Pancreas (tissue), 10 donors: Measurements from ENCODE around the gene OTUD3. TPM values are rescaled to one million over a fixed set of nuclear protein-coding genes. Genes with fewer than 3 reads are reported as not detected.
A peak's percentile ranks its signal among the peaks of the same experiment; 100 is the strongest.
"Not testable (repeated sequence)": the region's sequence is repeated elsewhere in the genome, so short reads cannot be mapped to it uniquely, and the experiment has no call there.

Source experiments
- ATAC-seq, 4 donors: fragments of 200-7000 bp; cut with Tn5 transposase; one replicate each; pipeline versions ENCODE4 v1.8.0 to v1.9.1; 2020; ENCODE audit warnings: mild to moderate bottlenecking in 4 of 4, moderate library complexity in 4 of 4
- DNase-seq, 6 donors: peaks; one replicate each; pipeline ENCODE4 v3.0.0-alpha.2; 2020
- FAIRE-seq: peaks from 2 replicates; lab custom pipeline; 2012; peaks lifted over from hg19 to GRCh38; lab: Jason Lieb, UNC
- H3K27ac ChIP-seq, 4 donors: fragments of 200-600 bp; sonication (generic); 1 replicate in 3 of 4; 2 replicates in 1 of 4; pipeline versions ENCODE4 v1.5.0 to v1.8.0; 2020
- H3K27me3 ChIP-seq, 4 donors: fragments of 200-600 bp; one replicate each; pipeline ENCODE4 v1.8.0; 2021
- H3K36me3 ChIP-seq, 3 donors: fragments of 200-600 bp; sonication (generic) in 1 of 3; one replicate each; pipeline versions ENCODE4 v1.5.0 to v1.8.0; 2020 to 2021
- H3K4me1 ChIP-seq, 3 donors: fragments of 200-600 bp; one replicate each; pipeline ENCODE4 v1.8.0; 2021
- H3K4me3 ChIP-seq, 4 donors: fragments of 200-600 bp; sonication (generic) in 2 of 4; one replicate each; pipeline versions ENCODE4 v1.5.0 to v1.8.0; 2020 to 2021
- H3K9me3 ChIP-seq, 4 donors: fragments of 200-600 bp; one replicate each; pipeline ENCODE4 v1.8.0; 2021
- whole genome bisulfite sequencing, 2 donors: extraction: QIAGEN DNeasy Blood & Tissue Kit; methylation state at CpG; one replicate each; pipeline ENCODE4 v1.1.7; 2013; 5-methylcytosine and 5-hydroxymethylcytosine counted together
- intact Hi-C, 3 donors: fragments of 100-400 bp; cut with DNase I; formaldehyde crosslinking; loops; one replicate each; pipeline versions ENCODE4 v1.11.1 to v1.14.2; 2022
- polyA plus RNA-seq, 2 donors: library from polyadenylated mRNA; stranded (reverse); fragments of 200-250 nt; gene quantifications; one replicate each; pipeline ENCODE4 v1.2.3, GENCODE V29; 2013
- total RNA-seq, 6 donors: library from RNA; stranded (reverse); fragmentation: NEBNext Ultra II Directional in 4 of 6; extraction: Animal tissue kit (Norgen Biotek cat#: 25700) in 4 of 6; gene quantifications; one replicate each; pipeline versions ENCODE4 v1.2.1 to v1.2.4, GENCODE V29; 2021 to 2023
- TF ChIP-seq, protein P1 (sequence below), 4 donors: fragments of 200-600 bp; sonication (generic) in 3 of 4; IDR thresholded peaks; one replicate each; pipeline versions ENCODE4 v1.5.0 to v1.8.0; 2021; ENCODE audit warnings: antibody characterized with exemption in 4 of 4
- donor health status: healthy with polysubstance abuse.
- donor health status: DM: no; HTN: no; CAD: no; lungs with moderate emphysema.
- donor health status: DM: no; HTN: no; CAD: no.
- donor health status: control.
- donor health status: control.
- donor health status: Bipolar disorder and iron deficiency.
- donor health status: DM: yes; HTN: yes; CAD: no.
- donor health status: DM: no; HTN: no; CAD: no.
- donor health status: DM: no; HTN: no; CAD: no.
- donor health status: DM: yes; HTN: yes; CAD: no.

Gene OTUD3
- total and polyA plus RNA-seq, 8 donors = 2.0 to 4.1 (median 3.2) TPM

DNA sequence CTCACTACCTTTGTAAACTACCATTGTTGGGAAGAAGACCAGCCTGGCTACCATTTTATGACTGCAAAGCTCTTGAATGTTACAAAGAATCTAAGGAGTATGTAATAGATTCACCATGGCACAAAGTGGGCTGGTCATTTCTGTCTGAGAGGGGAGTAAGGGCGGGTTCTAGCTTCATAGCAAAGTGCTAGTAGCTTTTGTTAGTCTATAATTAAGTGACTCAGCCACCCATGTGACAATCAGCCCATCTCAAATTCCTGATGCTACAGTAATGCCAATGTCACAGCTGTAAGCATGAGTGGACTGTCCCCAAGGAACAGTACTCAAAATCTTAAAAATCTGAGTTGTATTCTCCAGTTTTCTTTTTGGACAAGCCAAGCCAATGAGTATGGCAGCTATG is 15.4 kb upstream of the OTUD3 start:
- DNase-seq = no peak
- WGBS, 2 donors = 70 to 78% methylated on average over 1 of the region's 1 CpG
- H3K27ac ChIP-seq = no peak overlapping the region
- no peak for ATAC-seq
- no peak for FAIRE-seq
- no peaks in the 10 kb centered on the region for H3K36me3 ChIP-seq
- intact Hi-C loops = no loop called here
- H3K9me3 ChIP-seq = no peaks in the 10 kb centered on the region
- peaks cover 0 to 5% (median 0%) of the 10 kb centered on the region in 3 donors for H3K4me1 ChIP-seq
- H3K27me3 ChIP-seq = no peaks in the 10 kb centered on the region
- no peak overlapping the region for H3K4me3 ChIP-seq
- TF ChIP-seq, protein P1, sequence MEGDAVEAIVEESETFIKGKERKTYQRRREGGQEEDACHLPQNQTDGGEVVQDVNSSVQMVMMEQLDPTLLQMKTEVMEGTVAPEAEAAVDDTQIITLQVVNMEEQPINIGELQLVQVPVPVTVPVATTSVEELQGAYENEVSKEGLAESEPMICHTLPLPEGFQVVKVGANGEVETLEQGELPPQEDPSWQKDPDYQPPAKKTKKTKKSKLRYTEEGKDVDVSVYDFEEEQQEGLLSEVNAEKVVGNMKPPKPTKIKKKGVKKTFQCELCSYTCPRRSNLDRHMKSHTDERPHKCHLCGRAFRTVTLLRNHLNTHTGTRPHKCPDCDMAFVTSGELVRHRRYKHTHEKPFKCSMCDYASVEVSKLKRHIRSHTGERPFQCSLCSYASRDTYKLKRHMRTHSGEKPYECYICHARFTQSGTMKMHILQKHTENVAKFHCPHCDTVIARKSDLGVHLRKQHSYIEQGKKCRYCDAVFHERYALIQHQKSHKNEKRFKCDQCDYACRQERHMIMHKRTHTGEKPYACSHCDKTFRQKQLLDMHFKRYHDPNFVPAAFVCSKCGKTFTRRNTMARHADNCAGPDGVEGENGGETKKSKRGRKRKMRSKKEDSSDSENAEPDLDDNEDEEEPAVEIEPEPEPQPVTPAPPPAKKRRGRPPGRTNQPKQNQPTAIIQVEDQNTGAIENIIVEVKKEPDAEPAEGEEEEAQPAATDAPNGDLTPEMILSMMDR (IDR thresholded peaks at IDR 0.05) = no peak

DNA sequence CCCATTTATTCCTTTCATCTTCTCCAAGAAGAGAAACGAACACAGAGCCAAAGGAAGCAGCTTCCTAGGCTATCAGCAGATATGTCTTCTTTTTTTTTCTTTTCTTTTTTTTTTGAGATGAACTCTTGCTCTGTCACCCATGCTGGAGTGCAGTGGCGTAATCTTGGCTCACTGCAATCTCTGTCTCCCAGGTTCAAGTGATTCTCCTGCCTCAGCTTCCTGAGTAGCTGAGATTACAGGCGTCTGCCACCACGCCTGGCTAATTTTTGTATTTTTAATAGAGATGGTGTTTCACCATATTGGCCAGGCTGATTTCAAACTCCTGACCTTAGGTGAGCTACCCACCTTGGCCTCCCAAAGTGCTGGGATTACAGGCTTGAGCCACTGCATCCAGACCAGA is 13.6 kb upstream of the OTUD3 start:
- H3K4me1 ChIP-seq, intact Hi-C loops, ATAC-seq, H3K4me3 ChIP-seq, H3K9me3 ChIP-seq, H3K27me3 ChIP-seq, H3K27ac ChIP-seq, FAIRE-seq, DNase-seq, H3K36me3 ChIP-seq: not testable (repeated sequence)
- 80 to 86% methylated on average over 4 of the region's 4 CpGs for WGBS, 2 donors

DNA sequence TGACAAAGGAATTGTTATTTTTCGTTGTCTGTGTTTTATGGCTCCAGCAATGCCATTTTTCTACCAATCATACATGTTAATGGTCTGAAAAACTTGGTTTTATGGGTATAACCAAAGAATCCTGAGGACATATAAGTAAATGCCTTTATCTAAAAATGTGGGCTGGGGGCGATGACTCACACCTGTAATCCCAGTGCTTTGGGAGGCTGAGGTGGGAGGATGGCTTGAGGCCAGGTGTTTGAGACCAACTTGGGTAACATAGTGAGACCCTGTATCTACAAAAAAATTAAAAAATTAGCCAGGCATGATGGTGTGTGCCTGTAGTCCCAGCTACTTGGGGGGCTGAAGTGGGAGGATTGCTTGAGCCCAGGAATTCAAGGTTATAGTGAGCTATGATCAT is 12.7 kb upstream of the OTUD3 start:
- H3K4me1 ChIP-seq, H3K27me3 ChIP-seq, FAIRE-seq, H3K4me3 ChIP-seq, DNase-seq, H3K27ac ChIP-seq, H3K36me3 ChIP-seq, H3K9me3 ChIP-seq, ATAC-seq, intact Hi-C loops: not testable (repeated sequence)
- WGBS, 2 donors = 80 to 82% methylated on average over 2 of the region's 2 CpGs

DNA sequence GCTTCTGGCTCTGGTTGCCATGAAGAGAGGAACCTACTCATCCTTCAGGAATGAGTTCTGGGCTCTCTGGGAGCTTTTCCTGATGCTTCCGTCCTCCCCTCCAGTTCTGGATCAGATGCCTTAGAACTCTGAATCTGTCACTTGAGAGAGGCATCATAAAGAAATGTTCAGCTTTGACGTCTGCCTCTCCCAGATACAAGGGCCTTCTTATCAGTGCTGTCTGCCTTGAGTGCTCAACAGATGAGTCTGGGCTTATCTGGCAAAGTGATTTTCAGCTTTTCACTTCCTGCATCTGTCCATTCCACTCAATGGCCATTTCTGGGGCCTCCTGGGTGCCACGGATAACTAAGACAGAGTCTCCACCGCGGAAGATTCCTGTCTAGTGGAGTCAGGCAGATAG is 12.3 kb upstream of the OTUD3 start:
- FAIRE-seq = no peak
- intact Hi-C loops = no loop called here
- no peak for ATAC-seq
- WGBS, 2 donors = 67 to 74% methylated on average over 5 of the region's 5 CpGs
- no peak for DNase-seq
- Histone ChIP-seq H3K27ac (no peak overlapping the region), H3K4me3 (no peak overlapping the region), H3K36me3 (no peaks in the 10 kb centered on the region), H3K9me3 (no peaks in the 10 kb centered on the region), H3K27me3 (no peaks in the 10 kb centered on the region), H3K4me1 (no peaks in the 10 kb centered on the region)
- TF ChIP-seq, protein P1 (IDR thresholded peaks at IDR 0.05) = no peak

DNA sequence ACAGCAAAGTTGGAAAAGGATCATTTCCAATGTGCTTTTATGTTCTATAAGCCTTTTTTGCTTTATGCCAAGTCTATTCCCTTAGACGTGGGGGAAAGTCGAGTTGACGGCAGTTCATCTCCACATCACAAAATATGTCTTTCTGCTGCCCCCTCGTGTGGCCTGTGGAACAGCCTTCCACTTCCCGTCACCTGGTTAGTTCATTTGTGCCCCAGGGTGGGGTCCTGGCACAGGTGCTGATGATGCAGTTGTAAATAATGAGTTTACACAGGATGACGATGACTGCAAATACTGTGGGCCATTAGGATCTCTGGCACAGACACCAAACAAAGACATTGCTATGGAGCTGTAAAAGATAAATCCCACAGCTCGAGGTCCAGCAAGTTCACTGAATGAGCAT is 10.0 kb upstream of the OTUD3 start:
- TF ChIP-seq, protein P1 (IDR thresholded peaks at IDR 0.05) = peak in 3 of 4 donors; percentile 29 to 39 (median 37)

DNA sequence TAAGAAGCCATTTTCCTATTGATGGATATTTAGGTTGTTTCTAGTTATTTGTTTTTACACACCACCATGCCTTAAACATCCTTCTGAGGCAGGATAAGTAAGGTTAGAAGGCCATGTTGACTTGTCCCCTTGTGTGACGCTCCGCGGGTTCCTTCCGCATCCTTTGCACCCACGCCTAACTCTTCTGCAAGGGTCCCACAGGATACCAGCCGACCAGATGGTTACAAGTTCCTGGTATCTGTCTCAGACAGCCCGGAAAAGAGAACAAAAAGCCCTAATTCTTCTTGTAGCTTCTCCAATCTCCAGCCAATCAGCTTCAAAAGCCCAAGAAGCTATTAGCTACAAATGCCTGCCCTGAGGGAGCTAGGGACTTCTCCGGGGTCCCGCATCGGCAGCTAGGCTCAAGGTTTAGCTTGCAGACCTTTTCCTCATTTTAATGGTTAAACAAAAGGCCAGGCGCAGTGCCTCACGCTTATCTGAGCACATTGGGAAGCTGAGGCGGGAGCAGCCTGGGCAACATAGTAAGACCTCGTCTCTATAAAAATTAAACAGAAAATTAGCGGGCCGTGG is 4.9 kb upstream of the OTUD3 start:
- Histone ChIP-seq H3K36me3 (no peaks in the 10 kb centered on the region), H3K27me3 (no peaks in the 10 kb centered on the region), H3K9me3 (no peaks in the 10 kb centered on the region), H3K27ac (no peak overlapping the region), H3K4me1 (no peaks in the 10 kb centered on the region), H3K4me3 (no peak overlapping the region)
- TF ChIP-seq, protein P1 (IDR thresholded peaks at IDR 0.05) = no peak
- 76 to 84% methylated on average over 16 of the region's 16 CpGs for WGBS, 2 donors
- FAIRE-seq (no peak), ATAC-seq (no peak), DNase-seq (no peak)
- intact Hi-C loops = loop anchor here in 1 of 3 donors (5.0 kb wide), 1 partner anchor 115 kb away; no protein-coding TSS in a partner anchor

More for the DNA sequence above, 10.0 kb upstream of the OTUD3 start:
- H3K27ac ChIP-seq = no peak overlapping the region
- FAIRE-seq = no peak
- no peaks in the 10 kb centered on the region for H3K4me1 ChIP-seq
- DNase-seq = peak in 5 of 6 donors; percentile 54 to 70 (median 66)
- H3K36me3 ChIP-seq = no peaks in the 10 kb centered on the region
- H3K4me3 ChIP-seq = no peak overlapping the region
- ATAC-seq = peak; percentile 89 to 98 (median 96)
- no peaks in the 10 kb centered on the region for H3K9me3 ChIP-seq
- intact Hi-C loops = no loop called here
- 5 to 13% methylated on average over 7 of the region's 7 CpGs for WGBS, 2 donors
- H3K27me3 ChIP-seq = no peaks in the 10 kb centered on the region
